Effector CD4-positive, alpha-beta T cell (primary cell): ENCODE data around the gene GRWD1.

Source experiments
- DNase-seq: peaks from one replicate; pipeline ENCODE4 v3.0.0-alpha.2; 2020
- total RNA-seq: gene quantifications from one replicate; lab custom pipeline; 2026; lab: John Stamatoyannopoulos, UW

GRWD1 gene
- total RNA-seq, result 43.3 reads per million, percentile 65 among the genes with 10 or more reads in this experiment

DNA sequence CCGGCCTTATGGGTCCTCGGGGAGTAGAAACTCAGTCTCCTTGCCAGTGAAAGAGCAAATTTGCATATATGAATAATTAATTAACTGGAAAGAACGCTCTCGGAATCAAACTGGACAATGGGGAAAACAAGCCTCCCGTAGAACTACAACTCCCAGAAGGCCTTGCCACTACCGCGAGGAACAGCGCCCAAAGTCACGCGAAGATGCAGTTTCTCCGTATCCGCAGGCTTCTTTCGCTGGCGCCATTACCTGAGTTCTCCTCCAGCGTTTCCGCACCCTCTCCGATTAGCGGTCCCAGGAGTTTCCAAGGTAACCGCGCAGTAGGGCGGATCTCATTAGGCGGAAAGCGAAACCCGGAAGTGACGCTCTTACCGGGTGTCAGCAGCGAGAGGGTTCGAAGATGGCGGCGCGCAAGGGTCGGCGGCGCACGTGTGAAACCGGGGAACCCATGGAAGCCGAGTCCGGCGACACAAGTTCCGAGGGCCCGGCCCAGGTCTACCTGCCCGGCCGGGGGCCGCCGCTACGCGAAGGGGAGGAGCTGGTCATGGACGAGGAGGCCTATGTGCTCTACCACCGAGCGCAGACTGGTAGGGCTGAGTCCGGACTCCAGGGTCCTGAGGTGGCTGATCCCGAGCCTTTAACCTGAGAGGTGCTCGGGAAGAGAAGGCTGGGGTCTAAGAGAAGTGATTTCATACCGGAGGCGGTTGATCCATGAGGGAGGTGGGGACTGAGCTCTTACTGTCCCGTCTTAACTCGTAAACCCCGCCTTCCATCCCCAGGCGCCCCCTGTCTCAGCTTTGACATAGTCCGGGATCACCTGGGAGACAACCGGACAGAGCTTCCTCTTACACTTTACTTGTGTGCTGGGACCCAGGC, at the start of gene GRWD1:
Gene GRWD1, plus strand, starts transcription at position 378 of the 876 bp plus-strand sequence. Its CDS starts 23 bp downstream, at position 401.
- DNase-seq, result peak; percentile 94

DNA sequence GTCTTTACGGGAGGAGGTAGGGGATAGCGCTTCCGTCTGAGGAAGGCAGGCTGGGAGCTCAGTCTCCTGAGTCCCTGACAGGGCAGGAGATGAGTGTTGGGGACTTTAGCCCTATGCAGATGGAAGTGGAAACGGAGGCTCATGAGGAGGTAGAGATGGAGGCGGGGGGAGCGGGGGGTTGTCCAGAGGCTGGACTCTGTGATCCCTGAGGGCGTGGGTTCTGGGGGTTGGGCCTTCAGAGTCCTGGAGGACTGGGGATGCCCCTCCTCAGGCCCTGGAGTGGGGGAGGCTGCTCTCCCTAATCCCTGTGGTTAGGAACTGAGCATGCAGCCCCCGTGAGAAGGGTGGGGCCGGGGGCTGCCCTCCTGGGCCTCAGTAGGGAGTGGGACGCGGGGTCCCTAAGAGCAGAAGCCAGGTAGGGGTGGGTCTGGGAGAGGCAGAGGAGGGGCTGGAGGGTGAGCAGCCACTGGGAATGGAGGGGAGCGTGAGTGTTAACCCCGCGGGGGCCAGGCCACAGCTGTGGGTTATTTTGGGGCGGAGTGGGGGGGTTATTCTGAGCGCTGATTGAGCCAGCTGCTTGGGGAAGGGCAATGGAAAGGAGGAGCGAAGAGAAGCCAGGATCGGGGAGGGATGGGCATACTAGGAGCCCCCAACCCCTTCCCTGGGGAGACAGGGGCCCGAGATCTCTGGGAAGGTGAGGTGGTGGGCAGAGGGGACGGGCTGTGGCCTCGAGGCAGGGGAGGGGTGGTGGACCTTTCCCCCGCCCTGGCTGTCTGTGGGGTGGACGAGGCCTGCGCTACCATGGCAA, 49.6 kb upstream of the GRWD1 start:
- no peak for DNase-seq

DNA sequence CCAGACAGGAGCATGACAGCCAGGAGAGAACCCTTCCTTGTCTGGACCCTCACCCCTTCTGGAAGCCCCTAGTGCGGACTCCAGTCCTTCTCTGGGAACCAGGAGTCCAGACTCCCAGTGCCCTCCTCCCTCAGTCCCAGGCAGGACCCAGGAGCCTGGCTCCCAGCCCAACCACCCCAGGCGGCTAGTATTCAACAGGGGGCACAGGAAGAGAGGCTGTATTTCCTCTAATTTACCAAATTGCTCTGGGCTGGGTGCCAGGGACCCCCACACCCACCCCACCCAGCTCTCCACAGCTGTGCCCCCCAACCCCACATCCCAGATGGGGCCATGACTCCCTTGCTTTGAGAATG, 49.0 kb upstream of the GRWD1 start:
- DNase-seq, result no peak

DNA sequence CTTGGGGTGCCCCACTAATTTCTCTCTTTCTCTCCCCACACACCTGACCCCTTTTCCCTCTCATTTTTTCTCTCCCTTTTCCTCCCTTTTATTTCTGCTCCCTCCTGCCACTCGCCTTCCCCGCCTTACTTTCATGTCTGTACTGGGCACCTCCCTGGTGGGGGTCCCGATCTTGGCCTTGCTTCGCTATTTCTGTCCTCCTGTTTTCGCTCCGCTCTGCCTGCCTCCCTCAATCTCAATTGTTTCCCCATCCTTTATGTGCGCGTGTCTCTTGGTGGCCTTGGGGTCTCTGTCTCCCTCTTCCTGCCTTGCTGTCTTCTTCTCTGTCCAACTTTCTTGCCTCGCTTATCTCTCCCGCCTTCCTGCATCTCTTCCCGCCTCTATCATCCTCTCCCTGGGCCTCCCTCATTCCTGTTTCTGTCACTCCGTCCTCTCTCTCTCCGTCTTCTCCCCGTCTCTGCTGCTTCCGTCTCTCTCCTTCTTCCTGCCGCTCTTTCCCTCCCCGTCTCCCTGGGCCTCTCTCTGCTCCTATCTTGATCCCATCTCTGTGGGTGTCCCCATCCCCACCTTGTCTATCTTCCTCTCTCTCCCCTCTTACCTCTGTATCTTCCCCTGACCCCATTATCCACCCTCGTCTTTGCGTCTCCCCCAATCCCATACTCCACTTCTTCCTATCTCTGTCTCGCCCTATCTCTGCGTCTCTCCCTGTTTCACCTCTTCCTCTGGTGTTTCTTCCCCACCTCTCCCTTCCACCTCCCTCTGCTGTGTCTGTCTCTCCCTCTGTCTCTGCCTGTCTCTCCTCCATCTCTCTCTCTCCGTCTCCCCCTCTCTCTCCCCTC, 48.3 kb upstream of the GRWD1 start:
- DNase-seq, result no peak

DNA sequence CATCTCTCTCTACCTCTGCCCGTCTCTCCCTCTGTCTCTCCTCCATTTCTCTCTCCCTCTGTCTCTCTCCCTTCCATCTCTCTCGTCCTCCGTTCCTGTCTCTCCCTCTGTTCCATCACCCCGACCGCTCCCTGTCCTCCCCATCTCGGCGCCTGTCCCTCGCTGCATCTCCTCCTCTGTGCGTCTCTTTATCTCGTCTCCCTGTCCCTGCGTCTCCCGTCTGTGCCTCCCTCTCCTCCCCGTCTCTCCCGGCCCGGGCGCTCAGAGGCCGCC, 47.7 kb upstream of the GRWD1 start:
- DNase-seq, result no peak

DNA sequence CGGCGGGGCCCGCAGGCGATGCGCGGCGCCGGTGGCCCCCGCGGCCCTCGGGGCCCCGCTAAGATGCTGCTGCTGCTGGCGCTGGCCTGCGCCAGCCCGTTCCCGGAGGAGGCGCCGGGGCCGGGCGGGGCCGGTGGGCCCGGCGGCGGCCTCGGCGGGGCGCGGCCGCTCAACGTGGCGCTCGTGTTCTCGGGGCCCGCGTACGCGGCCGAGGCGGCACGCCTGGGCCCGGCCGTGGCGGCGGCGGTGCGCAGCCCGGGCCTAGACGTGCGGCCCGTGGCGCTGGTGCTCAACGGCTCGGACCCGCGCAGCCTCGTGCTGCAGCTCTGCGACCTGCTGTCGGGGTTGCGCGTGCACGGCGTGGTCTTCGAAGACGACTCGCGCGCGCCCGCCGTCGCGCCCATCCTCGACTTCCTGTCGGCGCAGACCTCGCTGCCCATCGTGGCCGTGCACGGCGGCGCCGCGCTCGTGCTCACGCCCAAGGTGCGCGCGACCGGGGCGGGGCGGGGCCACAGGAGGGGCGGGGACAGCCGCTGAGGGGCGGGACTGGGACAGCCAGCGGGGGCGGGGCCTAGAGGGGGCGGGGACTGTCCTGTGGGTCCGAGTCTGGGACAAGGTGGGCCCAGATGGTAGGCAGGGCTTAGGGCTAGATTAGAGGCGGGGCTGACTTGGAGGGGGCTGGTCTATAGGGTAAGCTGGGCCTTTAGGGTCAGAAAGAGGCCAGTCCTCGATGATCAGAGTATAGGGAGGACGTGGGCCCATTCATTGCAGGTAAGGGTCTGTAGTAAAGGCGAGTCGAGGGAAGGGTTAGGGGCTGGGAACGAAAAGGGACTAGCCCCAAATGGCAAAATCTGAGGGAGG, 47.2 kb upstream of the GRWD1 start:
- DNase-seq, result peak; percentile 68

DNA sequence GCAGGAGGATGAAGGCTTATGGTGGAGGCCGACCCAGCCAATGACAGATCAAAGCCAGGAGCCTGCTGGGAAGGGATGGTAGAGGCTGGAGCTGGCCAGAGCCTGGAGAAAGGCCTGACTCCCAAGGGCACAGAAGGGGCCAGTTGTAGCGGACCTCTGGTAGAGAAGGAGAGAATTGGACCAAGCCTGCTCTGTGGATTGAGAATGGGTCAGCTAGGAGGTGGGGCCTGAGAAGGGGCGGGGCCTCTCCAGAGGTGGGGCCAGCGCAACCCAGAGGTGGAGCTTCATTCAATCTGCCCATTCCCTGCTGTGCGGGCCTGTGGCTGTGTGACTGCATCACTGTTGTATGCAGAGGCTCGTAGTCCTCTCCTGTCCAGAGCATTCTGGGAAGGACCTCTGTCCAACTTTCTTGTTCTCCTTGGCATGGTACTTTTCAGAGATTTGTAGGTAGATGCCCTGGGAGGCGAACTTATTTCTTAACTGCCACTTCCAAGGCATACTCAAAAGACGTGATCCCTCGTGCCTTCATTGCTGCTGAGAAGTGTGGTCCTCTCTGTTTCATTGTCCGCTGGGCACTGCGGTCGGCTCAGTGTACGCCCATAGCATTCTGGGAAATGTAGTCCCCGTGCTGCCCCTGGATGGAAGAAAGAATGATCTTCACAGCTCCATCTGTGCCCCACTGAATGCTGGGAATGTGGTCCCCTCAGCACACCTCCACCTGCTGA, 45.6 kb upstream of the GRWD1 start:
- DNase-seq, result peak; percentile 17

DNA sequence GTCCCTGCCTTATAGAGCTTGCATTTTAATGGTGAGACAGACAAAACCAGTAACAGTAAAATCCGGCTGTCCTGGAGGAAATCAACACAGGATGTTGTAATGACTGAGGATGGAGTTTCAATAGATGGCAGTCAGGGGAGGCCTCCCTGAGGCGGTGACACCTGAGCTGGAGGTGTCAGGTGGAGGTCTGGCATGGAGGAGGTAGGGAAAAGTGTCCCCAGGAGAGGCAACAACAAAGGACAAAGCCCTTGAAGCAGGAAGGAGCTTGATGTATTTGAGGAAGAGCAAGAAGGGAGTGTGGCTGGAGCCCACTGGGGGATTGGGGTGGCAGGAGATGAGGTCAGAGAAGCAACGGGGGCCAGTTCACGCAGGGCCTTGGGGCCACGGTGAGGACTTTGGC, 44.5 kb upstream of the GRWD1 start:
- DNase-seq, result no peak

DNA sequence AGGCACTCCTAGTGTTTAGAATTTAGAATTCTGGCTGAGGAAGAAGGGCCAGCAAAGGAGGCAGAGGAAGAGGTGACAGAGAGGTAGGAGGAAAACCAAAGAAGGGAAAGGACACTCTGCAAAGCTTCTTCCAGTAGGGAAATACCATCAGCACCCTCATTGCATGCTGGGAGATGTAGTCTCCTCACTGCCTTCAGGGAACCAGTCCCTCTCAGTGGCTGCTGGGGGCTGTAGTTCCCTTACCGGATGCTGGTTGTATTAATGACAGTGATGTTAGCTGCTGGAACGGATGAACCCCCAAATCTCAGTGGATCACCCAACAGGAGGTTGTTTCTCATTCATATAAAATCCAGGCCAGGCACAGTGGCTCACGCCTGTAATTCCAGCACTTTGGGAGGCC, 42.2 kb upstream of the GRWD1 start:
- peak; percentile 19 for DNase-seq

DNA sequence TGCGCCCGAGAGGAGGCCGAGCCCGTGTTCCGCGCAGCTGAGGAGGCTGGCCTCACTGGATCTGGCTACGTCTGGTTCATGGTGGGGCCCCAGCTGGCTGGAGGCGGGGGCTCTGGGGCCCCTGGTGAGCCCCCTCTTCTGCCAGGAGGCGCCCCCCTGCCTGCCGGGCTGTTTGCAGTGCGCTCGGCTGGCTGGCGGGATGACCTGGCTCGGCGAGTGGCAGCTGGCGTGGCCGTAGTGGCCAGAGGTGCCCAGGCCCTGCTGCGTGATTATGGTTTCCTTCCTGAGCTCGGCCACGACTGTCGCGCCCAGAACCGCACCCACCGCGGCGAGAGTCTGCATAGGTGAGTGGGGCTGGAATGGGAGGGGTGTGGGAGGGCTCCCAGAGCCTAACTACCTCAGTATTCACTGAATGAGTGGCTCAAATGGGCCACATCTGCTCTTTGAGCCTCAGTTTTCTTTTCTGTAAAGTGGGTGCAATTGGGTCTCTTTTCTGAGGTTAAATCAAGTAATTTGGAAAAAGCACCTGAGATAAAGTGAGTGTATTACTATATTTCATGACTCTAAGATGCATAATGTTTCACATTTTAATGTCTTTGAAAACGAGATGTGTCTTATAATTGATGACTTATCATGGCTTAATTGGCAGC, 40.6 kb upstream of the GRWD1 start:
- no peak for DNase-seq

DNA sequence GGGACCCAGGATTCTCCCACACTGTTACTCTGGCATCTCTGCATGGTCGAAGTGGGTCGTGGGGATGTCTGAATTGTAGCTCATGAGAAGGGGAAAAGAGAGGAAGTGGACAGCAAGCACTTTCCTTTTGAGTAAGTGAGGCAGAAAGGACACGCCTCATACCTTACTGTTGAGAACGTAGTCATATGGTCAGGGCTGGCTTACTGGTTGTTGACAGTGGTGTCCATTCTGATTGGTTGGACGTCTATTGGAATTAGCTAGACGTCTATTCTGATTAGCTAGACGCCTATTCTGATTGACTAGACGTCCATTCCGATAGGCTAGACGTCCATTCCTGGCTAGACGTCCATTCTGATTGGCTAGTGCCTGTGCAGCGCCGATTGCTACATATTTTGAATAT, 39.9 kb upstream of the GRWD1 start:
- DNase-seq, result no peak

DNA sequence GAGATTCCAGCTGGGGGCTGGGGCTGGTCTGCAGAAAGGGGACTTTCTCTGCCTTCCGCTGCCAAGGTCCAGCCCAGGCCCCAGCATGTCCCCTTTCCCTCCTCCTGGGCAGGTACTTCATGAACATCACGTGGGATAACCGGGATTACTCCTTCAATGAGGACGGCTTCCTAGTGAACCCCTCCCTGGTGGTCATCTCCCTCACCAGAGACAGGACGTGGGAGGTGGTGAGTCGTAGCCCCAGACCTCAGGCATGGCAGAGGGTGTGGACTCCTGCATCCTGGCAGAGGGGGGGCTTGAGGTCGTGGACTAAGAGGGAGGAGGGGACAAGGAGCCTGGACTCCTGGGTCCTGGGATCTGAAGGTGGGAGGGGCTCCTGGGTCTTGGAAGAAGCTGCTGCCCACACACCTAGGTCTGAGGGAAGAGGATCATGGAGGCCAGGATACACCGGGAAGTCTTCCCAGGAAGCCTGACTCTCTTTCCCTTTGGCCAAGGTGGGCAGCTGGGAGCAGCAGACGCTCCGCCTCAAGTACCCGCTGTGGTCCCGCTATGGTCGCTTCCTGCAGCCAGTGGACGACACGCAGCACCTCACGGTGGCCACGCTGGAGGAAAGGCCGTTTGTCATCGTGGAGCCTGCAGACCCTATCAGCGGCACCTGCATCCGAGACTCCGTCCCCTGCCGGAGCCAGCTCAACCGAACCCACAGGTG, 31.8 kb upstream of the GRWD1 start:
- DNase-seq, result no peak

DNA sequence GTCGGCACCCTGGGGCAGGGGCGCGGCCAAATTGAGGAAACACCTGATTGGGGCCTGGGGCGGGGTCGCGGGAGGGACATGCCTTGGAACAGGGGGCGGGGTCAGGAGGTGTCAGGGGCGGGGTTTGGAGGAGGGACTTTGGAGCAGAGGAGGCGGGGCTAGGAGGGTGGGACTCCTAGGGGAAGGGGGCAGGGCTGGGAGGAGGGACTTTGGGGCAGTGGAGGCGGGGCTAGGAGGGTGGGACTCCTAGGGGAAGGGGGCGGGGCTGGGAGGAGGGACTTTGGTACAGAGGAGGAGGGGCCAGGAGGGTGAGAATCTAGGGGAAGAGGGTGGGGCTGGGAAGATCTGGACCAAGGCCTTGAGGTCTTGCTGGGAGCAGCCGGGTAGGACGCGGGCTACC, 30.4 kb upstream of the GRWD1 start:
- DNase-seq, result peak; percentile 55

DNA sequence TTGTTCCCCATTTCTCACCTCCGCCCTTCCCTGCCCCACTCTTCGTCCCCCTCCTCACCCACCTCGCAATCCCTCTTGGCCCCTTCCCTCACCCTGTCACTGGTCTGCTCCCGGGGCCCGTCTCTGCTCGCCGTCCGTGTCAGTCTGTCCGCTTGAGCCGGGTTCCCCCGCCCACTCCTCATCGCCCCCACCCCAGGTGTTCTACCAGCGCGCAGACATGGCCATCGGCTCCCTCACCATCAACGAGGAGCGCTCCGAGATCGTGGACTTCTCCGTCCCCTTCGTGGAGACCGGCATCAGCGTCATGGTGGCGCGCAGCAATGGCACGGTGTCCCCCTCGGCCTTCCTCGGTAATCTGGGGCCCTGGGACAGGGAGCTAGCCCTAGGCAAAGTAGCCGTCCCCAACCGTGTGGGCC, 30.0 kb upstream of the GRWD1 start:
- DNase-seq, result no peak

DNA sequence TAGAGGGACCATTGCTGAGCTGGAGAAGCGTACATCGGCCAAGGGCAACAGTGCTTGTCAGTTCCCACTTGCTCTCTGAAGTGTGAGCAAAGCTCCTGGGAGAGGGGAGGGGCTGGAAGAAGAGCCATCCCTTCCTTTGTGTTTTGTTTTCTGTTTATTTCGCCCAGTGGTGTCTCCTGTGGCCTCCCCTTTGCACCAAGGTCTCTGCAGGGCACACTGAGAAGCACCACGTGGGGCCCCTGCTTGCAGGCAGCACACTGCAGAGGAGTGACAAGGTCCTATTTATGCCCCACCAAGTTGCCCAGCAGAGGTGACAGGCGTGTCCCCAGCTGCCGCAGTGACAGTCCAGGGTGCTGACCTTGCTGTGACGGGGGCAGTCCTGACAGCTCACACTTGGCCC, 28.4 kb upstream of the GRWD1 start:
- DNase-seq, result no peak

DNA sequence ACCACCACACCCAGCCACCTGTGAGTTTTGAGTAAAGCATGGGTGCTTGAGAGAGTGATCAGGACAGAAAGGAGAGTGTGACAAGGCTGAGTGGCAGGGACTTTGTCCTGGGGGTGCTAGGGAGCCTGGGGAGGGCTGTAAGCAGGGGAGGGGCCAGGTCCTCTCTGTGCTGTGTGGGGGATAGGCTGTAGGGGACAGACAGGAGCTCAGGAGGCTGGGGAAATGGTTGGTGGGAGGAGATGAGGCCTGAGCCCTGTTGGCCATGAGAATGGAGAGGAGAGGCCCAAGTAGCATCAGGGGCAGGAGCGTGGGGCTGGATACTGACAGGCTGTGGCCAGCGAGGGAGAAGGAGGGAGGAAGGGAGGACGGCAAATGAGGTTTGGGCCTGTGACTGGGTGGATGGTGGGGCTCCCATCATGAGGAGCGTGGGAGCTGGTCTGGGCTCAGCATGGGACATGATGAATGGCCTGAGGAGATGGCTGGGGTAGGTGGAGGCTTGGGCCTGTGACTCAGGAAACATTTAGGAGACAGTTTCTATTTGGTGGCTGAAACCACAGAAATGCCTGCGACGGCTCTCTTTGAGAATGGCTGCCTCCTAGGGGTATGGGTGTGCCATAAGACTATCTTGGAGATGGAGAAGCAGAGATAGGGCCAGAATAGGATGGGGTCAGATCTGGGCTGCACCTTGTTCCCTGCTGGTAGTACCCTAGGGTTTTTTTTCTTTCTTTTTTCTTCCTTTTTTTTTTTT, 27.3 kb upstream of the GRWD1 start:
- no peak for DNase-seq

DNA sequence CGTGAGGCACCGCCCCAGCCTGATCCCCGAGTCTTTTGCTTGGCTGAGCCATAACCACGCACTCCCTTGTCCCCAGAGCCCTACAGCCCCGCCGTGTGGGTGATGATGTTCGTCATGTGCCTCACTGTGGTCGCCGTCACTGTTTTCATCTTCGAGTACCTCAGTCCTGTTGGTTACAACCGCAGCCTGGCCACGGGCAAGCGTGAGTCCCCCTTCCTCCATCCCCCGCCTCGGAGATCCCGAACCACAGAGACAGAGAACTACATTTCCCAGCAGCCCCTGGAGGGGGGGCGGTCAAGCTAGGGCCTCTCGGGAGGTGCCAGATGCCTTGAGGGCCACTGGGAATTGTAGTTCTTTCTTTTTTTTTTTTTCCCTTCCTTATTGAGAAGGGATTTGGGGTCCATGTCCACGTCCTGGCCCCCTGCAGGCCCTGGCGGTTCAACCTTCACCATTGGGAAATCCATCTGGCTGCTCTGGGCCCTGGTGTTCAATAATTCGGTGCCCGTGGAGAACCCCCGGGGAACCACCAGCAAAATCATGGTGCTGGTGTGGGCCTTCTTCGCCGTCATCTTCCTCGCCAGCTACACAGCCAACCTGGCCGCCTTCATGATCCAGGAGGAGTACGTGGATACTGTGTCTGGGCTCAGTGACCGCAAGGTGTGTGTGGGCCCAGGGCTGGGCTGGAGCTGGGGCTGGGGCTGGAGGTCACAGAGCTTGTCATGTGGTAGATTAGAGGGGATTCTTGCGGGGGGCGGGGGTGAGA, 26.4 kb upstream of the GRWD1 start:
- DNase-seq, result peak; percentile 62

DNA sequence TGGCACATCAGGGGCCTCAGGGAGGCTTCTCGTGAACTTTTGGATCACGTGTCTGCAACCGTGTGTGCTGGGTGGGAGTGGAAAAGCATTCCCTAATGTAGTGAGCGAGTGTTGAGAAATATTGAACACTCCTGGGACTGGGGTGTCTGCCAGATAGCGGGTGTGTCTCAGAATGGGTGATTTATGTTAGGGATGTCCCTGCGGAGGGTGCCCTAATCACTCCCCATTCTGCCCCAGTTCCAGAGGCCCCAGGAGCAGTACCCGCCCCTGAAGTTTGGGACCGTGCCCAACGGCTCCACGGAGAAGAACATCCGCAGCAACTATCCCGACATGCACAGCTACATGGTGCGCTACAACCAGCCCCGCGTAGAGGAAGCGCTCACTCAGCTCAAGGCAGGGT, 24.2 kb upstream of the GRWD1 start:
- no peak for DNase-seq

DNA sequence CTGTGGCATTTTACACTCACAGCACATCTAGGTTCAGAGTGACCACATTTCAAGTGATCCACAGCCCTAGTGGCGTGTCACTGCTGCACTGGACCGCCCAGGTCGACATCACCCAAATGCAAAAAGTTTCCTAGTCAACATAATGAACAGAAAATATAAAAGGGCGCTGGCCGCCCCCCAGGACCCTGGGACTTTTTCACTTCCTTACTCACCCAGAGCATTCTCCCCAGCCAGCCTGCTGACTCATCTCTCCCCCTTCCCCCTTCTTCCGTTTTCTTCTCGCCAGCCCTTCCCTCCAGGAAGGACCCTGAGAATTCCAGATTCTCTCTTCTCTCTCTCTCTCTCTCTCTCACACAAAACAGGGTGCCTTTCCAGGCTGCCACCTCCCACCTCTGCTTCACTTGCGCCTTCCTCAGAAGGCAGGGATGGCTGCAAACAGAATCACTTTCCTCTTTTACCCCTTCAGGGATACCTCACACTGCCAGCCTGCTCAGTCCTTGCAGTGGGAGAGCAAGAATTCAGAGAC, 21.0 kb upstream of the GRWD1 start:
- DNase-seq, result no peak
